Measurements from ENCODE around the gene RAB1B.

GRCh38 chr11:66293777-66294625 is 25.6 kb downstream of the RAB1B start:
- no peak for TF ChIP-seq CTCF (IDR thresholded peaks at IDR 0.05)
- no peak for TF ChIP-seq EZH2 (IDR thresholded peaks at IDR 0.05; ENCODE audit: borderline replicate concordance, insufficient read depth, low read depth, low read length, poor library complexity, severe bottlenecking)

Data from B cell (primary cell).